Measurements from ENCODE around the gene TSPAN18. TPM values are rescaled to one million over a fixed set of nuclear protein-coding genes. Genes with fewer than 3 reads are reported as not detected.

Gene TSPAN18
- total RNA-seq, 4 donors from 2014 or later: 27.7 to 70.1 (median 50.2) TPM

DNA sequence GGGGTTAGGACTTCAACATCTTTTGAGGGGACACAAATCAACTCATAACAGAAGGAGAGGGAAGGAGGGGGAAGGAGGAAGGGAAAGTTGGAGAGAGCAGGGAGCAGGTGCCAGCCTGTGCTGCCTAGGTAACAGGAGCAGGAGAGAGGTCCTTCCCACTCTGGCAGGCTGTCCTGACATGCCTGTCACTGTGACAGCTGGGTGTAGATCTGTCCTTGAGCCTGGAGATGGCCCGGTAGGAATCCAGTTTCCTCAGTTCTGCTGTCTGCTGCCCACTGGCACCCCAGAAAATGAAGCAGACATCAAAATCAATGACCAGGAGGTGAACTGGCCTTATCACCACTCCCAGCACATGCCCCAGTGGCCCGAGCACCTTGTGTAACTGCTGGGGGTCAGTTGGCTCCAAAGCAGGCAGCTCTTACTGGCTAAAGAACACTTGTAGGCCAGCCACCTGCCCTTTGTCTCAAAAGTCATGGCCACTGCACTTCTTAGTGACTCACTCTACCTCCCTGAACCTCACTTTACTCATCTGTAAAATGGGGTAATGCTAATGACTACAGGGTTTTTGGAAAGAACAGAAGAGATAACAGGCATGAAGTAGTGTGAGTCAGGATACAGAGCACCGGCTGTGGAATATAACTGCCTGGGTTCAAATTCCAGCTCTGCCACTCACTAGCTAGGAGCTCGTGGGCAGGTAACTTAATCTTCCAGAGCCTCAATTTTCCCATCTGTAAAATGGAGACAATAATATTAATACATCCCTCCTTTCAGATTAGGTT lies 8.0 kb upstream of the TSPAN18 start:
- Histone ChIP-seq H3K4me3 (no peak overlapping the region), H3K36me3 (no peaks in the 10 kb centered on the region), H3K9me3 (no peaks in the 10 kb centered on the region), H3K27ac (replicated peaks in 1 of 4) (no peak overlapping the region), H3K4me1 (peaks cover 0 to 8% (median 2%) of the 10 kb centered on the region in 4 donors), H3K27me3 (no peaks in the 10 kb centered on the region)
- no peak for DNase-seq (ENCODE audit: extremely low spot score)
- WGBS: 90% methylated on average over 4 of the region's 4 CpGs
- no peak for TF ChIP-seq POLR2A (IDR thresholded peaks at IDR 0.05; ENCODE audit: low read depth)
- TF ChIP-seq POLR2AphosphoS5 (IDR thresholded peaks at IDR 0.05): no peak
- intact Hi-C loops (cut with DNase I): no loop called here

GRCh38 chr11:44725016-44725685 lies 1.6 kb upstream of the TSPAN18 start:
- Histone ChIP-seq H3K4me3 (no peak overlapping the region), H3K4me1 (peaks cover 38 to 57% (median 49%) of the 10 kb centered on the region in 4 donors), H3K9me3 (no peaks in the 10 kb centered on the region), H3K27me3 (no peaks in the 10 kb centered on the region), H3K36me3 (no peaks in the 10 kb centered on the region), H3K27ac (replicated peaks in 1 of 4) (peak overlapping the region; percentile 45 to 93 (median 82))
- no peak for DNase-seq (ENCODE audit: extremely low spot score)
- 60% methylated on average over 10 of the region's 12 CpGs for WGBS
- no peak for TF ChIP-seq POLR2A (IDR thresholded peaks at IDR 0.05; ENCODE audit: low read depth)
- no peak for TF ChIP-seq POLR2AphosphoS5 (IDR thresholded peaks at IDR 0.05)
- TF ChIP-seq CTCF (IDR thresholded peaks at IDR 0.05): no peak
- TF ChIP-seq EP300 (IDR thresholded peaks at IDR 0.05): no peak
- intact Hi-C loops (cut with DNase I): loop anchor here (5.0 kb wide), 2 partner anchors 52 to 187 kb away; no protein-coding TSS in a partner anchor

DNA sequence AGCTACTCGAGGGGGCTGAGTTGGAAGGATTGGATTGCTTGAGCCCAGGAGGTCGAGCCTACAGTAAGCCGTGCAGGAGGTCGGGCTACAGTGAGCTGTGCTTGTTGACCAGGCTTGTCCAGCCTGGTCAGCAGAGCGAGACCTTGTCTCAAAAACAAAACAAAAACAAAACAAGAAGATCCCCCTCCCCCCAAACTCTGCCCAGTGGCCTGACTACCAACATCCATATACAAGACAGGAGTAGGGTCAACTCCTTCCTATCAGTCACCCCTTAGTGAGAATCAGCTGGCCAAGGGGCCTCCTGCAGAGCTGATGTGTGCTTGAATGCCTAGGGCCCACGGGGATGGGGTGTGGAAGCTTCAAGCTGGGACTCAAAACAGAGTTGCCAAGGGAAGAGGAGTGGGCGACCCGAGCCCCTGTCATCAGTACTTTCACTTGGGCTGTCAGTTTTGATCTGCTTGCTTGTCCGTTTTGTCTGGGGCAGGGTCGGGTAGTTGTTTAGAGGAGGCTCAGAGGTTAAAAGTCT lies 942 bp upstream of the TSPAN18 start:
- Histone ChIP-seq H3K36me3 (no peaks in the 10 kb centered on the region), H3K9me3 (no peaks in the 10 kb centered on the region), H3K4me1 (peaks cover 41 to 63% (median 56%) of the 10 kb centered on the region in 4 donors), H3K27me3 (no peaks in the 10 kb centered on the region), H3K4me3 (no peak overlapping the region), H3K27ac (replicated peaks in 1 of 4) (peak overlapping the region; percentile 75 to 93 (median 82))
- DNase-seq (ENCODE audit: extremely low spot score): no peak
- TF ChIP-seq CTCF (IDR thresholded peaks at IDR 0.05) (no peak), EP300 (IDR thresholded peaks at IDR 0.05) (no peak), POLR2AphosphoS5 (IDR thresholded peaks at IDR 0.05) (no peak), POLR2A (IDR thresholded peaks at IDR 0.05; ENCODE audit: low read depth) (no peak)
- 85% methylated on average over 6 of the region's 10 CpGs for WGBS
- intact Hi-C loops (cut with DNase I): loop anchor here (5.0 kb wide), 2 partner anchors 51 to 186 kb away; no protein-coding TSS in a partner anchor

DNA sequence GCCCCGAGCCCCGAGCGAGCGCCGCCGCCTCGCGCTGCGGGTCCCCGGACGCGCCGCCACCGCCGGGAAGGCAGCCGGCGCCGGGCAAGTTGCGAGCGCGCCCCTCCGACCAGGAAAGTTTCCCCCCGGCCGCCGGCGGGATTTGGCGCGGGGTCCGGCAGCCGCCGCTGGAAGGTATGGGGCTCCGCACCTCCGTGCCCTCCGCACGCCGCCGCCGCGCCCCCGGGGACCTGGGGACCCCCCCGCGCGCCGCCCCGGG lies 281 bp downstream of the TSPAN18 start:
- no CpG with 5 or more reads among the region's 45 CpGs for WGBS
- Histone ChIP-seq H3K27ac (replicated peaks in 1 of 4) (peak overlapping the region; percentile 88 to 93 (median 88)), H3K27me3 (no peaks in the 10 kb centered on the region), H3K9me3 (no peaks in the 10 kb centered on the region), H3K36me3 (no peaks in the 10 kb centered on the region), H3K4me3 (peak overlapping the region; percentile 63 to 93 (median 76)), H3K4me1 (peaks cover 47 to 71% (median 67%) of the 10 kb centered on the region in 4 donors)
- intact Hi-C loops (cut with DNase I): loop anchor here (1.0 to 5.0 kb wide), 3 partner anchors 50 to 185 kb away; no protein-coding TSS in a partner anchor
- DNase-seq (ENCODE audit: extremely low spot score): no peak
- TF ChIP-seq POLR2AphosphoS5 (IDR thresholded peaks at IDR 0.05): no peak
- no peak for TF ChIP-seq POLR2A (IDR thresholded peaks at IDR 0.05; ENCODE audit: low read depth)
- no peak for TF ChIP-seq EP300 (IDR thresholded peaks at IDR 0.05)
- TF ChIP-seq CTCF (IDR thresholded peaks at IDR 0.05): no peak
